GM12878 (cell line): ENCODE data around the gene NCOA6. TPM values are rescaled to one million over a fixed set of nuclear protein-coding genes. Genes with fewer than 3 reads are reported as not detected.

Experiments used
- ATAC-seq: fragments of 200-7000 bp; cut with Tn5 transposase; 3 replicates; pipeline ENCODE4 v1.9.1; 2020; ENCODE audit warnings: mild to moderate bottlenecking, moderate library complexity
- BruUV-seq: library from RNA; stranded (reverse); fragments of 400-500 nt; replicated peaks from 2 replicates; lab custom pipeline; 2021; lab: Mats Ljungman, UMichigan
- CTCF ChIA-PET: fragments of 300-600 bp; sonication (Branson Sonifier 250); formaldehyde crosslinking; extraction: SDS; loops from one replicate; lab custom pipeline; 2021; ENCODE audit warnings: inconsistent platforms; lab: Yijun Ruan, JAX
- POLR2A ChIA-PET: fragments of 350-600 bp; formaldehyde crosslinking; extraction: SDS; loops from one replicate; lab custom pipeline; 2021; ENCODE audit warnings: inconsistent platforms; lab: Charles Lee
- RAD21 ChIA-PET: fragments of 300-600 bp; sonication (Branson Sonifier 250); formaldehyde crosslinking; loops from one replicate; lab custom pipeline; 2023; ENCODE audit warnings: antibody characterized with exemption; ENCODE audit not compliant: unreplicated experiment; lab: Charles Lee
- SMC1A ChIA-PET: fragments of 300-600 bp; sonication (Branson Sonifier 250); formaldehyde crosslinking; loops from one replicate; lab custom pipeline; 2023; ENCODE audit not compliant: unreplicated experiment, uncharacterized antibody; lab: Charles Lee
- DNase-seq: peaks from one replicate; pipeline ENCODE4 v3.0.0-alpha.2; 2011; ENCODE audit warnings: low read depth, low spot score
- FAIRE-seq: peaks from 3 replicates; lab custom pipeline; 2011; peaks lifted over from hg19 to GRCh38; lab: Jason Lieb, UNC
- H2AFZ ChIP-seq: 2 replicates; pipeline ENCODE4 v1.6.0; 2011; ENCODE audit warnings: low read depth, low read length, control low read depth; ENCODE audit not compliant: control insufficient read depth
- H3K27ac ChIP-seq: 2 replicates; pipeline ENCODE4 v1.5.1; 2011; ENCODE audit warnings: control low read depth; ENCODE audit not compliant: control insufficient read depth, insufficient read depth
- H3K27me3 ChIP-seq, 2 experiments: replicated peaks in 1 of 2; 2 replicates each; pipeline versions ENCODE4 v1.6.0 to v1.6.1; 2011; ENCODE audit warnings: low read length in 1 of 2; ENCODE audit not compliant: control insufficient read depth in 2 of 2, insufficient read depth in 2 of 2
- H3K36me3 ChIP-seq, 2 experiments: 2 replicates each; pipeline ENCODE4 v1.5.1; 2011; ENCODE audit warnings: low read length in 1 of 2; ENCODE audit not compliant: control insufficient read depth in 2 of 2, insufficient read depth in 2 of 2
- H3K4me1 ChIP-seq: 2 replicates; pipeline ENCODE4 v1.6.1; 2011; ENCODE audit warnings: mild to moderate bottlenecking, low read length, moderate library complexity, mixed read lengths; ENCODE audit not compliant: control insufficient read depth, insufficient read depth
- H3K4me2 ChIP-seq: 2 replicates; pipeline ENCODE4 v1.6.0; 2011; ENCODE audit warnings: control low read depth; ENCODE audit not compliant: control insufficient read depth, insufficient read depth
- H3K4me3 ChIP-seq: fragments of 200-600 bp; sonication (generic); 2 replicates; pipeline ENCODE4 v1.5.1; 2016
- H3K79me2 ChIP-seq: 2 replicates; pipeline ENCODE4 v1.6.0; 2011; ENCODE audit warnings: low read length; ENCODE audit not compliant: control insufficient read depth, insufficient read depth
- H3K9ac ChIP-seq: 2 replicates; pipeline ENCODE4 v1.8.0; 2011; ENCODE audit warnings: low read length, control low read depth, mixed read lengths; ENCODE audit not compliant: control insufficient read depth, insufficient read depth
- H3K9me3 ChIP-seq: replicated peaks from 3 replicates; pipeline ENCODE4 v1.5.1; 2011; ENCODE audit warnings: mild to moderate bottlenecking, low read length; ENCODE audit not compliant: control insufficient read depth, insufficient read depth
- H4K20me1 ChIP-seq: 2 replicates; pipeline ENCODE4 v1.6.0; 2011; ENCODE audit not compliant: control insufficient read depth, insufficient read depth
- E2F4 ChIP-seq: IDR thresholded peaks from 2 replicates; pipeline ENCODE4 v1.6.1; 2012; ENCODE audit warnings: low read depth, low read length, improper control_type of control experiment
- FOXK2 ChIP-seq: fragments of 450-650 bp; IDR thresholded peaks from 2 replicates; pipeline ENCODE4 v1.6.1; 2017; ENCODE audit warnings: mild to moderate bottlenecking, moderate library complexity
- HDAC2 ChIP-seq: fragments of 200-600 bp; sonication (generic); IDR thresholded peaks from 2 replicates; pipeline ENCODE4 v1.6.1; 2017
- HSF1 ChIP-seq: fragments of 150-350 bp; IDR thresholded peaks from 2 replicates; pipeline ENCODE4 v1.6.1; 2014; ENCODE audit warnings: mild to moderate bottlenecking, low read depth, low read length
- MXI1 ChIP-seq: fragments of 150-350 bp; IDR thresholded peaks from 2 replicates; pipeline ENCODE4 v1.6.1; 2011; ENCODE audit warnings: low read depth, mild to moderate bottlenecking, inconsistent platforms, low read length, improper control_type of control experiment
- MYC ChIP-seq: IDR thresholded peaks from 2 replicates; pipeline ENCODE4 v1.6.1; 2011; ENCODE audit warnings: mild to moderate bottlenecking, low read length, moderate library complexity, inconsistent platforms; ENCODE audit not compliant: insufficient read depth, insufficient replicate concordance, insufficient read length, severe bottlenecking
- NFIC ChIP-seq: IDR thresholded peaks from 2 replicates; pipeline ENCODE4 v1.6.1; 2012; ENCODE audit warnings: low read depth, mild to moderate bottlenecking, inconsistent platforms, low read length, moderate library complexity
- NR2C2 ChIP-seq: IDR thresholded peaks from 2 replicates; pipeline ENCODE4 v1.6.1; 2011; ENCODE audit warnings: borderline replicate concordance, low read depth; ENCODE audit not compliant: control insufficient read depth, insufficient read length
- SIX5 ChIP-seq: IDR thresholded peaks from 2 replicates; pipeline ENCODE4 v1.6.1; 2011; ENCODE audit warnings: mild to moderate bottlenecking, low read depth, low read length, moderate library complexity; ENCODE audit not compliant: severe bottlenecking
- SREBF2 ChIP-seq: IDR thresholded peaks from 2 replicates; pipeline ENCODE4 v1.6.1; 2012; ENCODE audit warnings: mild to moderate bottlenecking, low read length
- STAT1 ChIP-seq: fragments of 450-650 bp; conservative IDR thresholded peaks from 2 replicates; pipeline ENCODE4 v1.6.1; 2014; ENCODE audit warnings: antibody characterized with exemption, mild to moderate bottlenecking
- TBL1XR1 ChIP-seq: IDR thresholded peaks from 2 replicates; pipeline ENCODE4 v1.6.1; 2012; ENCODE audit warnings: low read depth, low read length, improper control_type of control experiment
- ZNF207 ChIP-seq: fragments of 450-650 bp; IDR thresholded peaks from 2 replicates; pipeline ENCODE4 v1.6.1; 2014; ENCODE audit warnings: antibody characterized with exemption, mild to moderate bottlenecking, borderline replicate concordance
- ZNF384 ChIP-seq: IDR thresholded peaks from 2 replicates; pipeline ENCODE4 v1.6.1; 2012; ENCODE audit warnings: low read depth, mild to moderate bottlenecking, low read length, improper control_type of control experiment, borderline replicate concordance
- ZNF592 ChIP-seq: fragments of 450-650 bp; IDR thresholded peaks from 2 replicates; pipeline ENCODE4 v1.6.1; 2017; ENCODE audit warnings: mild to moderate bottlenecking, moderate library complexity
- WGBS: methylation state at CpG from one replicate; pipeline ENCODE4 v1.1.6; 2016; ENCODE audit warnings: low lambda C conversion rate; ENCODE audit not compliant: insufficient replicate concordance, insufficient coverage; ENCODE audit errors: missing lambda C conversion rate; 5-methylcytosine and 5-hydroxymethylcytosine counted together
- in situ Hi-C: fragments of 300-500 bp; cut with MboI; formaldehyde crosslinking; loops from 9 replicates; pipeline ENCODE4 v1.14.3; 2018; ENCODE audit warnings: mixed read lengths
- intact Hi-C: fragments of 100-400 bp; cut with micrococcal nuclease; formaldehyde crosslinking; loops from one replicate; pipeline ENCODE4 v1.14.2; 2022; ENCODE audit not compliant: unreplicated experiment
- polyA plus RNA-seq, 11 experiments: library from polyadenylated mRNA; depleted of rRNA in 4 of 11; unstranded in 6 of 11; stranded (reverse) in 5 of 11; fragments of >200 nt; fragmentation: Nextera tagmentation in 4 of 11; fragmentation: Illumina TruSeq in 1 of 11; extraction: Ambion mirVana in 4 of 11; extraction: Trizol in 1 of 11; gene quantifications; 1 replicate in 1 of 11; 2 replicates in 10 of 11; pipeline versions ENCODE4 v1.2.1 to v1.2.3, GENCODE V29; 2011 to 2016; ENCODE audit warnings: inconsistent platforms in 2 of 11, missing spikeins in 2 of 11, low read depth in 1 of 11
- total RNA-seq, 4 experiments: library from RNA; depleted of rRNA in 3 of 4; stranded (reverse); fragments of >200 nt in 3 of 4; fragmentation: Illumina TruSeq in 1 of 4; extraction: Trizol in 1 of 4; gene quantifications; 2 replicates each; pipeline versions ENCODE4 v1.2.1 to v1.2.3, GENCODE V29; 2013 to 2021

The NCOA6 gene
- total and polyA plus RNA-seq, 10 of the 15 experiments (the other 5 are each of a cell fraction or from before 2014, with no cell fraction given): 6.1 to 20.6 (median 12.6) TPM

GRCh38 chr20:34771680-34772081 is 53.8 kb downstream of the NCOA6 start:
- SMC1A ChIA-PET: interaction anchor here (1.4 to 8.3 kb wide), 2 partner anchors 10 to 63 kb away, joined by 3 to 146 read pairs; partner anchors contain the start of gene TP53INP2
- Histone ChIP-seq H3K9ac (no peak overlapping the region), H3K9me3 (no peaks in the 10 kb centered on the region), H3K27ac (no peak overlapping the region), H3K4me2 (no peak overlapping the region)
- ATAC-seq (no peak), DNase-seq (no peak)
- in situ Hi-C loops: no loop called here
- 92% methylated on average over 3 of the region's 3 CpGs for WGBS
- CTCF ChIA-PET: interaction anchor here (1.0 to 1.4 kb wide), 5 partner anchors 12 to 581 kb away, joined by 3 to 4 read pairs (median 3); no protein-coding TSS in a partner anchor
- no peak for TF ChIP-seq NR2C2
- no peak for TF ChIP-seq STAT1
- TF ChIP-seq HDAC2: no peak
- no peak for TF ChIP-seq ZNF592
- no peak for TF ChIP-seq MXI1
- TF ChIP-seq E2F4: no peak
- TF ChIP-seq NFIC: no peak
- no peak for TF ChIP-seq ZNF384
- TF ChIP-seq FOXK2: no peak
- no peak for TF ChIP-seq ZNF207
- TF ChIP-seq MYC: no peak
- TF ChIP-seq SREBF2: no peak
- TF ChIP-seq SIX5: no peak
- TF ChIP-seq HSF1: no peak
- TF ChIP-seq TBL1XR1: no peak
- TF ChIP-seq, all 136 proteins: peak for 0
- Histone ChIP-seq H3K27me3 (no peaks in the 10 kb centered on the region), H3K36me3 (peaks cover 0 to 23% of the 10 kb centered on the region in 2 experiments), H3K79me2 (no peaks in the 10 kb centered on the region), H3K4me1 (no peaks in the 10 kb centered on the region; the same call in 1 of the 2 replicates), H2AFZ (no peak overlapping the region), H3K4me3 (no peak overlapping the region), H4K20me1 (no peaks in the 10 kb centered on the region)
- ChIA-PET RAD21 (interaction anchor here (0.7 to 1.0 kb wide), 3 partner anchors 24 to 459 kb away, joined by 3 read pairs; no protein-coding TSS in a partner anchor), POLR2A (no interaction called here)
- intact Hi-C loops: no loop called here
- BruUV-seq: no TSS peak
- FAIRE-seq: no peak
